Heart left ventricle (tissue), 16 donors: ENCODE results near the gene OLFML2A. TPM values are rescaled to one million over a fixed set of nuclear protein-coding genes. Genes with fewer than 3 reads are reported as not detected.

Experiments
- ATAC-seq, 4 donors: fragments of 200-7000 bp; cut with Tn5 transposase; one replicate each; pipeline ENCODE4 v1.9.1; 2020 to 2022; ENCODE audit warnings: moderate library complexity in 4 of 4, mild to moderate bottlenecking in 3 of 4, moderate number of reproducible peaks in 1 of 4
- DNase-seq, 5 donors: peaks; one replicate each; pipeline ENCODE4 v3.0.0-alpha.2; 2020
- H3K27ac ChIP-seq, 12 donors: fragments of 200-600 bp; sonication (generic) in 4 of 12; one replicate each; pipeline versions ENCODE4 v1.5.0 to v1.8.0; 2016 to 2022; ENCODE audit warnings: mild to moderate bottlenecking in 2 of 12
- H3K27me3 ChIP-seq, 9 donors: fragments of 200-600 bp; sonication (generic) in 2 of 9; one replicate each; pipeline versions ENCODE4 v1.5.1 to v1.8.0; 2016 to 2022; ENCODE audit warnings: mild to moderate bottlenecking in 3 of 9
- H3K36me3 ChIP-seq, 9 donors: fragments of 200-600 bp; sonication (generic) in 2 of 9; one replicate each; pipeline versions ENCODE4 v1.5.0 to v1.8.0; 2018 to 2022; ENCODE audit warnings: mild to moderate bottlenecking in 2 of 9
- H3K4me1 ChIP-seq, 12 donors: fragments of 200-600 bp; sonication (generic) in 4 of 12; one replicate each; pipeline versions ENCODE4 v1.5.0 to v1.8.0; 2016 to 2022; ENCODE audit warnings: mild to moderate bottlenecking in 3 of 12
- H3K4me3 ChIP-seq, 12 donors: fragments of 200-600 bp; sonication (generic) in 4 of 12; one replicate each; pipeline versions ENCODE4 v1.5.0 to v1.8.0; 2017 to 2022; ENCODE audit warnings: mild to moderate bottlenecking in 9 of 12, moderate library complexity in 4 of 12
- H3K9me3 ChIP-seq, 12 donors: fragments of 200-600 bp; sonication (generic) in 4 of 12; one replicate each; pipeline versions ENCODE4 v1.5.0 to v1.8.0; 2016 to 2022; ENCODE audit warnings: mild to moderate bottlenecking in 1 of 12
- POLR2A ChIP-seq, 2 donors: fragments of 450-650 bp; IDR thresholded peaks; one replicate each; pipeline ENCODE4 v1.6.1; 2017; ENCODE audit warnings: antibody characterized with exemption in 2 of 2, mild to moderate bottlenecking in 2 of 2, moderate library complexity in 2 of 2
- WGBS, 4 donors: extraction: QIAGEN DNeasy Blood & Tissue Kit in 2 of 4; methylation state at CpG; one replicate each; pipeline versions ENCODE4 v1.1.5 to v1.1.7; 2013 to 2018; 5-methylcytosine and 5-hydroxymethylcytosine counted together
- intact Hi-C, 10 donors: fragments of 100-400 bp; cut with DNase I; formaldehyde crosslinking; loops; one replicate each; pipeline versions ENCODE4 v1.11.1 to v1.14.2; 2022
- polyA plus RNA-seq, 2 donors: library from polyadenylated mRNA; stranded (reverse); fragments of 200-250 nt; gene quantifications; one replicate each; pipeline ENCODE4 v1.2.3, GENCODE V29; 2013
- total RNA-seq, 9 donors: library from RNA; depleted of rRNA in 2 of 9; stranded (reverse); fragments of >200 nt in 2 of 9; fragmentation: NEBNext Ultra II Directional in 3 of 9; extraction: Animal tissue kit (Norgen Biotek cat#: 25700) in 3 of 9; gene quantifications; one replicate each; pipeline versions ENCODE4 v1.1.0 to v1.2.4, GENCODE V29; 2016 to 2023
- TF ChIP-seq, protein P1 (sequence below), 12 donors: fragments of 200-600 bp; sonication (generic) in 4 of 12; IDR thresholded peaks; one replicate each; pipeline versions ENCODE4 v1.5.0 to v1.8.0; 2018 to 2022; ENCODE audit warnings: antibody characterized with exemption in 12 of 12, mild to moderate bottlenecking in 5 of 12
- donor health status: ischemic (EF 13 %, LVEDD 7.1; RV severe dilation, severe dysfunction).
- donor health status: healthy with polysubstance abuse.
- donor health status: DM: no; HTN: yes; CAD: no.
- donor health status: DM: no; HTN: no; CAD: no.
- donor health status: ischemic (EF 25% LVEDD 6.9; RV normal size, moderate dysfunction).
- donor health status: ischemic (EF 25% LVEDD 5.7; RV mildly dilated, moderate dysfunction).
- donor health status: healthy.
- donor health status: DM: yes; HTN: yes; CAD: no.
- donor health status: ischemic (EF 35%, LVEDD 5.7; RV mildly dilated, moderate dysfunction).
- donor health status: nonischemic (EF 11% LVEDD 7.7; RV severe dilation, severe dysfunction).
- donor health status: DM: yes; HTN: yes; CAD: no.
- donor health status: PGD.
- donor health status: ischemic (EF 29% LVEDD 5.4; RV normal size, mild dysfunction).
- donor health status: nonischemic (EF 23%, LVEDD 6.1; RV moderate dilation, normal function).

OLFML2A gene
- total and polyA plus RNA-seq, 11 donors, result 8.5 to 71.1 (median 34.1) TPM

- Histone ChIP-seq H3K9me3 (no peaks in the 10 kb centered on the region), H3K27ac (peak overlapping the region in 7 of 12 donors; percentile 29 to 78 (median 47)), H3K4me3 (peak overlapping the region; percentile 68 to 96 (median 90)), H3K36me3 (no peaks in the 10 kb centered on the region), H3K27me3 (peaks cover 0 to 32% (median 10%) of the 10 kb centered on the region in 9 donors), H3K4me1 (peaks cover 0 to 43% (median 14%) of the 10 kb centered on the region in 12 donors)
- DNase-seq (peak in 2 of 5 donors; percentile 31 to 41), ATAC-seq (peak in 1 of 4 donors; percentile 7)
- TF ChIP-seq, protein P1, sequence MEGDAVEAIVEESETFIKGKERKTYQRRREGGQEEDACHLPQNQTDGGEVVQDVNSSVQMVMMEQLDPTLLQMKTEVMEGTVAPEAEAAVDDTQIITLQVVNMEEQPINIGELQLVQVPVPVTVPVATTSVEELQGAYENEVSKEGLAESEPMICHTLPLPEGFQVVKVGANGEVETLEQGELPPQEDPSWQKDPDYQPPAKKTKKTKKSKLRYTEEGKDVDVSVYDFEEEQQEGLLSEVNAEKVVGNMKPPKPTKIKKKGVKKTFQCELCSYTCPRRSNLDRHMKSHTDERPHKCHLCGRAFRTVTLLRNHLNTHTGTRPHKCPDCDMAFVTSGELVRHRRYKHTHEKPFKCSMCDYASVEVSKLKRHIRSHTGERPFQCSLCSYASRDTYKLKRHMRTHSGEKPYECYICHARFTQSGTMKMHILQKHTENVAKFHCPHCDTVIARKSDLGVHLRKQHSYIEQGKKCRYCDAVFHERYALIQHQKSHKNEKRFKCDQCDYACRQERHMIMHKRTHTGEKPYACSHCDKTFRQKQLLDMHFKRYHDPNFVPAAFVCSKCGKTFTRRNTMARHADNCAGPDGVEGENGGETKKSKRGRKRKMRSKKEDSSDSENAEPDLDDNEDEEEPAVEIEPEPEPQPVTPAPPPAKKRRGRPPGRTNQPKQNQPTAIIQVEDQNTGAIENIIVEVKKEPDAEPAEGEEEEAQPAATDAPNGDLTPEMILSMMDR (IDR thresholded peaks at IDR 0.05), result no peak
- no peak for TF ChIP-seq POLR2A (IDR thresholded peaks at IDR 0.05)
- WGBS, 4 donors, result 6 to 13% (median 6%) methylated on average over 56 of the region's 56 CpGs
- intact Hi-C loops, result loop anchor here in 9 of 10 donors (2.0 to 10.0 kb wide), 9 partner anchors 91 to 608 kb away; partner anchors contain the start of genes SCAI (in 4 of the 9), GOLGA1 (in 1 of the 9), HSPA5 (in 1 of the 9) and RPL35 (in 1 of the 9)
These were observed 7.2 kb upstream of the OLFML2A start for GRCh38 chr9:124769549-124770358.

DNA sequence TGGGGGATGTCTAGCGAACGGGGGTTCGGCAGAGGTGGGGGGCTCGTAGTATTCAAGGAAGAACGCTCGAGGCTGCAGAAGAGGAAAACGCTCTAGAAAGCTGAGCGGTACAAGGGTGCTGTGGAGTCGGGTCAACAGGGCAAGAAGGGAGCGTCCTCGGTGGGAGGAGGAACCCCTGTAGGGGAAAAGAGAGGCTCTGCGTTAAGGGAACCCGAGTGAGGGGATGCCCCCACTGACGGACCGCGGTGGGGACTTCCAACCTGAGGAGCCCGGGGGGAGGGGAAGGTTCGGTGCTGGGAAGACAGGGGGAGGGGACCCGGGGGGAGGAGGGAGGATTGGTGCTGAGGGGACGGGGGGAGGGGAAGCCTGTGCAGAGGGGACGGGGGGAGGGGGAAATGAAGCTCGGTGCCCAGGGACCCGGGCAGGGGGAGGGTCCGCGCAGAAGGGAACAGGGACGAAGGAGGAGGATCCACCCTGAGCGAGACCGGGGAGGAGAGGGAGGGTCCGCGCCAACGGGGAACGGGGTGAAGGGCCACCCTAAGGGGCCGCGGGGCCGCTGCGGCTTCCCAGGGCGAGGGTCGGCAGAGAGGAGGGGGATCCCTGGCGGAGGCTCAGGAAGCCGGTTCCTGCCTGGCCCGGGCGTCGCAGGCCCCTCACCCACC is 6.4 kb upstream of the OLFML2A start:
- no peak for TF ChIP-seq POLR2A (IDR thresholded peaks at IDR 0.05)
- TF ChIP-seq, protein P1 (IDR thresholded peaks at IDR 0.05), result no peak
- ATAC-seq (peak in 2 of 4 donors; percentile 0 to 16), DNase-seq (peak in 4 of 5 donors; percentile 45 to 73 (median 49))
- 1 to 2% (median 1%) methylated on average over 41 to 43 of the region's 43 CpGs for WGBS, 4 donors
- Histone ChIP-seq H3K4me1 (peaks cover 0 to 47% (median 15%) of the 10 kb centered on the region in 12 donors), H3K4me3 (peak overlapping the region; percentile 68 to 96 (median 90)), H3K27ac (peak overlapping the region in 10 of 12 donors; percentile 50 to 82 (median 72)), H3K36me3 (no peaks in the 10 kb centered on the region), H3K27me3 (peaks cover 0 to 32% (median 10%) of the 10 kb centered on the region in 9 donors), H3K9me3 (no peaks in the 10 kb centered on the region)
- intact Hi-C loops, result loop anchor here in 9 of 10 donors (1.0 to 10.0 kb wide), 9 partner anchors 90 to 607 kb away; partner anchors contain the start of genes SCAI (in 4 of the 9), GOLGA1 (in 2 of the 9) and RPL35 (in 1 of the 9)

- H3K4me3 ChIP-seq, result peak within 1 kb of the TSS; percentile 68 to 96 (median 90)
- peaks cover 0 to 30% (median 10%) of the 10 kb centered on the region in 9 donors for H3K27me3 ChIP-seq
- peak; percentile 9 to 41 for TF ChIP-seq POLR2A (IDR thresholded peaks at IDR 0.05)
- TF ChIP-seq, protein P1 (IDR thresholded peaks at IDR 0.05), result peak in 11 of 12 donors; percentile 9 to 63 (median 35)
- intact Hi-C loops, result loop anchor here in 9 of 10 donors (1.0 to 10.0 kb wide), 9 partner anchors 90 to 606 kb away; partner anchors contain the start of genes SCAI (in 4 of the 9), GOLGA1 (in 2 of the 9) and RPL35 (in 1 of the 9)
- H3K27ac ChIP-seq, result peak within 1 kb of the TSS in 11 of 12 donors; percentile 50 to 82 (median 70)
- WGBS, 4 donors, result 0 to 1% (median 1%) methylated on average over 59 to 82 of the region's 82 CpGs
- ATAC-seq (peak; percentile 94 to 97 (median 95)), DNase-seq (peak; percentile 95 to 98 (median 97))
- H3K9me3 ChIP-seq, result no peaks in the 10 kb centered on the region
- peaks cover 0 to 52% (median 18%) of the 10 kb centered on the region in 12 donors for H3K4me1 ChIP-seq
- no peaks in the 10 kb centered on the region for H3K36me3 ChIP-seq
These were observed 5.7 kb upstream of the OLFML2A start, which contains the start of gene NR6A1 for GRCh38 chr9:124771021-124771866. TSS of gene NR6A1 (minus strand) at chr9:124771311.
